ENCODE measurements around the gene GPC6.

The GPC6 gene

DNA sequence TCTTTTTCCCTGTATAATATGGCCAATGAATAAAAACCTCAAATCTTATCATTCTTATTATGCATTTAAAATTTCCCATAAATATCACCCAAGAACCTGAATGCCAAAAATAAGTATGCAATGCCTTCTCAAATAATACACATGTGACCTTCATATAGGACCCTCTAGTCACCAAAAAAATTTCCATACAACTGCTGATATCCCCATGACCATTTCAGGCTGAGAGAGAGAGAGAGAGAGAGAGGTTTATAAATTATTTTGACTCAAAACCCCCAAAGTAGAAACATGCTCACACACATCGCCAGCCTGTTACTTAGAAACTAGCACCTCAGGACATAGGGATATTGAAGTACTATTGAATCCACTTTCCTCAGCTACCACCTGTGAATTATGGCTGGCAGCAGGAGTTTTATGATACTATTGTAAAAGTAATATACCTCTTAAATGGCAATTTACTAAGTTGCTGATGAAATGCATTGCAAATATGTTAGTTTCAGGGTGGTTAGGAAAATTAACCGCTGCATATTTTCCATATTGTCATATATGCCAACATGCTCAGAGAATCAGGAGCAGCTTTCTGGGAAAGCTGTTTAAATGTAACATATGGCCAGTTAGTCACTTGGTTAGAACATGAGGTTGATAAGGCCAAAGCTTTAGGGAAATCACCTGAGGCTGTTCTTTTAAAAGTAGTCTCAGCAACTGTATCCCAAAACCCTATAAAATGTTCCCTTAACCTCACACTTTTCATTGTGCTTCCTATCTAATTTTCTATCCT is 1022.0 kb downstream of the GPC6 start:
- no peak for DNase-seq (ENCODE audit: low read depth)

DNA sequence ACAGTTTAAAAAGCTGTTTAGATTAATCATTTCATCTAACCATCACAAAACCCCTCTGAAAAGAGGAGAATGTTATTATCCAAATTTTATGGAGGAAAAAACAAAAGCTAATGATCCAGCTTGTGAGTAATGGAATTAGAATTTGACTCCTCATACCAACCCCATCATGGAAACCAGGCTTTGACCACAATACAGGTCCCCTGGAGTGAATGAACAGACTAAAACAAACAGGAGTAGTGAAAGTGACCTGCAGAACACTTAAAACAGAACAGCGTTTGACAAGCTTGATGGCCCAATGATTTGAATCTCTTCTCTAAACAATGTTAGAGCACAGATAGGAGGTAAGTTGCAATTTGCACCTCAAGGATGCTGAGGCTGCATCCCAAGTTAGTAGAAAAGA is 1022.9 kb downstream of the GPC6 start:
- no peak for DNase-seq (ENCODE audit: low read depth)

DNA sequence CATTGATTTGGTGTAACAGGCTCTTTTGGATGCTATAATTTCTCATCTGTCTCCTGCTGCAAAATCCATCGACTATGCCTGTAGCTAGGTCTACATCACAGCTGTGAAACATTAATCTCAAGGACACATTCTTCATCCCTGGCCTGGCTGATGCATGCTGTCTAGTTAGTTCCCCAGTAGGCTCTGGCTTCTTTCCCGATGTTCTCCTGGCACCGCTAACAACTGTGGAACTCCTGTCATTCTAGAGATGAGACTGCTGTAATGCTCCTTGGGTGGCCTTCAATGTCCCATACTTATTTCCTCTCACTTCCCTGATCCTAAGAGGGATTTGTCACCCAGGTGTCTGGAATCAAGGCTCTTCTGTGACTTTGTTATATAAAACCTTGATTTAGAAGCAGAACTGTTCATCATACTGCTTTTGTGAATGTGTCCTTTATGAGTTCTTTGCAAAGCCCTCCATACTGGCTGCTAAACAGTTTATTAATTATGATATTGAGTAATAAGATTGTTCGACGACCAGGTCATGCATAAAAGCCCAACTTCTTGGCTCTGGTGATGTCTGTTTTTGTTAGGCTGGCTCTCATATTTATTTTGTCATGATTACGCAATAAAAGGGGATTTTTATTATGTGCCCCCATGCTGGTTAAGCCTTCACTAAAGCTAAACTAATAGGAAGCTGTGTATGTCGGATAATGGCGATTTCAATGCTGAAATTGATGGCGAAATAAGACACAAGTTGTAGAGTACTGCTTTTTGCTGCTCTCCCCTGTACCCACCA is 1025.4 kb downstream of the GPC6 start:
- DNase-seq (ENCODE audit: low read depth), result no peak

DNA sequence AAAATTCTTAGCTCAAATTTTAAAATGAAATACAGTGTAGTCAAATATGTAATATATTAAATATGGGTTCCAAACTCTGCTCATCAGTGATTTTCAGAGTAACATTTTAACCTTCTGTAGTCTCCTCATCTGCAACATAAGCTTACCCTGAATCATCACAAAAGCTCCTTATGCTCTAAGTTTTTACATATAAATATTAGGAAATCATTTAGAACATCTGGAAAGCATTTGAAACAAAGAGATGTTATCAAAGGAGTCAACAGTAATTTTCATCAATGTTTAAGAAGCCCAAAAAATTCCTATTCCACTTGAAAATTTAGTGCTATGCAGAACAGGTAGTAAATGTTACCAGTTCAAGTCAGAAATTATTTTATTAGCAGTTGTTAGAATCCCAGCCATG is 1028.1 kb downstream of the GPC6 start:
- no peak for DNase-seq (ENCODE audit: low read depth)

GRCh38 chr13:94256721-94257120 is 1030.1 kb downstream of the GPC6 start:
- DNase-seq (ENCODE audit: low read depth), result no peak

DNA sequence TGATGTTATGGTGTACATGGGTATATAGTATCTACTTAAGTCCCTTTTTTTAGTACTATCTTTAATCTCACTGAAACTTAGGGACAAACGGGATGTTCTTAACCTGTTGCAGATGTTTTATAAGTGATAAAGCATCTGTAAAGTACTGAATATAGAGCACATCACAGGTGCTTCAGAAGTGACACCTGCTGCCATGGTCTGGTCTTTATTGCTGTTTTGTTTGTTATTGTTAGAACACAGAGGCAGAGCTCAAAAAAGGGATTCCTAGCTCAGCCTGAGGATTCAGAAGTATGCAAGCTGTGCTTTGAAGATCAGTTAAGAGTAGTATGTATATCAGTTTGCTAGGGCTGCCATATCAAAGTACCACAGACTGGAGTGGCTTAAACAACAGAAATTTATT is 1033.4 kb downstream of the GPC6 start:
- DNase-seq (ENCODE audit: low read depth), result no peak

DNA sequence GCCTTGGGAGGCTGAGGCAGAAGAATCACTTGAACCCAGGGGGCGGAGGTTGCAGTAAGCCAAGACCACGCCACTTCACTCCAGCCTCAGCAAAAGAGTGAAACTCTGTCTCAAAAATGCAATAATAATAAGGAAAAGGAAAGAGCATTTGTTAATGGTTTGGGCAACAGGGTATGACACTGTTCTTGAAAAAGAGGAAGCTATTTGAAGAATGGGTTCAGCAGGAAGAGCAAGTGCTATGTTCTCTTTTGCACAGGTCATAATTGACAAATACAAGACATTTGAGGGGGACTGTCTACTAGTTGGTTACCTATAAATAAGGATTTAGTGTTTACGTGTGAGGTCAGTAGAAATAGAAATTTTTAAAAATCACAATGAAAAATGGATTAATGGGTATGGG is 1034.6 kb downstream of the GPC6 start:
- DNase-seq (ENCODE audit: low read depth), result no peak

GRCh38 chr13:94263038-94263437 is 1036.4 kb downstream of the GPC6 start:
- no peak for DNase-seq (ENCODE audit: low read depth)

- no peak for DNase-seq (ENCODE audit: low read depth)
These were observed 1041.2 kb downstream of the GPC6 start for GRCh38 chr13:94267581-94268366.

DNA sequence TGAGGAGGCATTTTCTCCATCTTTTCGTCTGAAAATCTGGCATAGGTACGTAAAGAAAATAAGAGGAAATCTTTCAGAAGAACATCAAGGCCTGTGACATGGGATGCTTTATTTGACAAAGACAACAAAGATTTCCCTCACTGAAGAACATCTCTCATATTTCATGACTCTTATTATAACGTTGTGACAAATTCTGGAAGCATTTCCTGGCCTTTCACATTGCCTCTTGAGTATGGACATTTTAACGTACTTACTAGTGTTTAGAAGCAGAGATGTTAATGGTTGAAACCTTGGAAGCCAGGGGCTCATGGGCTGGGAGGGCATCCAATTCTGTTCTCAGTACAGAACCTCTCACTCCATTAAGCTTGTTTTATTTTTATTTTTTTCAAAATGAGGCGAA is 1042.1 kb downstream of the GPC6 start:
- no peak for DNase-seq (ENCODE audit: low read depth)

DNA sequence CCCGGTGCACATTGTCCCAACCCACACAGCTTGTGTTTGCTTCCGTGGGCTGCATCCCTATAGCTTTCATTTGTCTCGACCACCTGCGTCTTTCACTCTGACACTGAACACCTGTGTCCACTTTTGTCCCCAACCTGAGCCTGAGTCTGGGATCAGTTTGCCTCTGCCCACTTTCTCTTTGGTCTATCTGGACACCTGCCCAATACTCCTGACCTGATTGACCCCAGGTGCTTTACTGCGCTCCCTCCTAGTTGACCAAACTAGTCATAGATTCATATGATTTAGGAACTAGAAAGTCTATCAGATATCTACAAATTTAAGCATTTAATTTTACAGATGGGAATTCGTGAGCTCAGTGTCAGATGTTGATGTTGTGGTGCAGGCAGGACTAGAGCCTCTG is 1043.0 kb downstream of the GPC6 start:
- no peak for DNase-seq (ENCODE audit: low read depth)

- DNase-seq (ENCODE audit: low read depth), result no peak
These were observed 1043.9 kb downstream of the GPC6 start for GRCh38 chr13:94270556-94270955.

GRCh38 chr13:94272038-94272437 is 1045.4 kb downstream of the GPC6 start:
- DNase-seq (ENCODE audit: low read depth), result no peak

DNA sequence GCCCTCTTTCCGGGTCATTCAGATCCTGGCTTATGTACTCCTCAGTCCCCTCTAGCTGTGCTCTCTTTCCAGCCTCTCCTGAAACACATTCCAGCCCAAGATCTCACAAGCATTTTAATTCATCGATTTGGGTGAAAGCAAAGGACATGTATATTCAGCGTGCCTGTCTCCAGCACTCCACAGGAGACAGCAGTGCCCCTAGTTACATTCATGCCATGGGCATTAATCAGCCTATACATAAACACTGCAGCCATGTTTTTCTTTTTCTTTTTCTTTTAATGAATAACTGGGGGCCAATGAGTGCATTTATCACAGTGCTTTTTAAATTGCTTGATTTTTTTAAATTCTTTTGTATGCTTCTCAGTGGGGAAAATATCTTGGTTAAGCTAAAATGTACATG is 1053.7 kb downstream of the GPC6 start:
- no peak for DNase-seq (ENCODE audit: low read depth)

GRCh38 chr13:94280845-94281244 is 1054.2 kb downstream of the GPC6 start:
- DNase-seq (ENCODE audit: low read depth), result no peak

- DNase-seq (ENCODE audit: low read depth), result no peak
These were observed 1060.0 kb downstream of the GPC6 start for GRCh38 chr13:94286581-94286980.

GRCh38 chr13:94291631-94292322 is 1065.2 kb downstream of the GPC6 start:
- no peak for DNase-seq (ENCODE audit: low read depth)

GRCh38 chr13:94292323-94292640 is 1065.7 kb downstream of the GPC6 start:
- no peak for DNase-seq (ENCODE audit: low read depth)

- DNase-seq (ENCODE audit: low read depth), result no peak
These were observed 1069.9 kb downstream of the GPC6 start for GRCh38 chr13:94296471-94296870.

DNA sequence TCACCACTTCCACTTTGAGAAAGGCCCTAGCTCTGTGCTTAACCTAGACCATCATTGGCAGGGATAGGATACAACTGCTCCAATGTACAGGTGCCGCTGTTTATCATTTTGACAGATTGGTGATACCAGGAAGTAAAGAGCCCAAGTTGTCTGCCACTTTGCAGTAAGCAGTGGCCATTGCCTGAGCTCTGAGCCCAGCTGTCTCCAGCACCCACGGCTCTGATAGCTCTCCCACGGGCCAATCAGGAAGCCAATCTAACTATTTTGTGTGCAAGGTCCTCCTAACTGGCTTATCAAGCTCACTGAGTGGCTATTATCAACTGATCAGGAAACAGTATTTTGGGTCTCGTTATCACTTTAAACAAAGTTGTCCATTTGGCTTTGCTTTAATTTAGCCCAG is 1071.7 kb downstream of the GPC6 start:
- no peak for DNase-seq (ENCODE audit: low read depth)

DNA sequence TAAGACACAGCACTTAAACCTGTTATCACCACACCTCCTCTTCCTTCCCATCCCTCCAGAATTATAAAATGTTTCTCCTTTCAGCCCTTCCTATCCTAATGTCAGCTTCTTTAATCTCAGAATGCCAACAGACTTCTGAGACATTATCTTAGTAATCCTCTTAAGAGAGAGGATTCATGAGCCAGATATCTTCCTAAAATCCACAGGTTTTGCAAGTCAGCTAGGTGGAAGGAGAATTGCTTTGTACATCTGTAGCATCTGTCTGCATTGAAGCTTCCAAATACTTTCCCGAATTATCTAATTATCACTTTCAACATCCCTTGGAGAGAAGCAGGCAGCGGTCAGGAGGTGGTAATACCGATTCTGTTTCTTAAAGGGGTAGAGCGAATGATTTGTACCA is 1073.8 kb downstream of the GPC6 start:
- no peak for DNase-seq (ENCODE audit: low read depth)

- DNase-seq (ENCODE audit: low read depth), result no peak
These were observed 1074.9 kb downstream of the GPC6 start for GRCh38 chr13:94301487-94301886.

All from stimulated activated CD8-positive, alpha-beta memory T cell treated with anti-CD3 and anti-CD28 coated beads, Interleukin-12 subunit alpha, Interleukin-12 subunit beta, amount 100 ng/mL, for 1 hour (primary cell).